HG03103 (cell line): ENCODE results near the gene PAIP2.
"Not testable (repeated sequence)": the region's sequence is repeated elsewhere in the genome, so short reads cannot be mapped to it uniquely, and the experiment has no call there.

Experiments
- ATAC-seq: cut with Tn5 transposase; IDR thresholded peaks from one replicate; pipeline ENCODE4 v1.9.1; 2021; ENCODE audit warnings: low read depth; ENCODE audit not compliant: unreplicated experiment

The PAIP2 gene, protein sequence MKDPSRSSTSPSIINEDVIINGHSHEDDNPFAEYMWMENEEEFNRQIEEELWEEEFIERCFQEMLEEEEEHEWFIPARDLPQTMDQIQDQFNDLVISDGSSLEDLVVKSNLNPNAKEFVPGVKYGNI

DNA sequence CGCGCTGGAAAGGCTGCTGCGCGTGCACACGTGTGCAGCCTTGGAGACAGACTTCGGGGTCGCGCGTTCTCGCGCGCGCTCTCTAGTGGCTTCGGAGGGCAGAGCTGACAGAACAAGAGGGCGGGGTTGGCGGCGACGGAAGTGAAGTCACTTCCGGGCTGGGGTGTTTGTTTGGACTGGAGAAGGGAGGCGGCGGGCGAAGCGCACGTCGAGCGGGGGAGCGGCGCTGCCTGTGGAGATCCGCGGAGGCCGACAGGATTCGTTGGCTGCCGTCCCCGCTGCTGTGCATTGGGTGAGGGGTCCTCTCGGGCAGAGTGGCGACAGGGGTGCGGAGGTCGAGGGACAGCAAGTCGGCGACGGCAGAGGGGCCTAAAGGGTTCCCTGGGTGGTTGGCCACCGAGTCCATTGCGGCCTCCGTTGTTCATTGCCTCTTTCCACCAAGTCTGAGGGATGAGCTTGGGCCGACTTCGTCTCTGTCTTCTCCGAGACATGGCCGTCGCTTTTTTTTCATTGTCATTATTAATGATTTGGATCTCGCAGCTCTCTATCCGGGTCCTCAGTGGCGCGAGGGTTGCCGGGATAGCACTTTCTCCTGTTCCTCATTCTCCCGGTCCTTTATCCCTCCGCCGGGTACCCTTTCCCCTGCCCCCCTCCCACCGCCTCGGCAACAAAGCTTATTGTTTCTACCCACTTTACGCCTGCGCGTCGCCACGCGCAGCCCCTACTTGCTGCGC is at the start of gene PAIP2:
TSS of gene PAIP2 (plus strand) at position 166 of the 734 bp plus-strand sequence. CDS start 21,931 bp downstream, outside the sequence.
- peak; percentile 91 for ATAC-seq

DNA sequence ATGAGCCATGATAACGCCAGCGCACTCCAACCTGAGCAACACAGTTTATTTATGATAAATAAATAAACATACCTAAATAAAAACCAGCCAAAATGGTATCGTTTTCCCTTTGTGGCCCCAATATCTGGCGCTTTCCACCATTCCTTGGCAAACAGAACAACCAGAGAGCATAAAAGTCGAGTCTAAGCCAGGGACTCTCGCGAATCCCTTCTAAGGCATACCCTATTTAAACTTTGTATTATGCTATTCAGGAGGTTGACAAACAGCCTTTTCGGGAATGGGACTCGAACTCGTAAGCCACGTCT is 48.5 kb upstream of the PAIP2 start:
- no peak for ATAC-seq

DNA sequence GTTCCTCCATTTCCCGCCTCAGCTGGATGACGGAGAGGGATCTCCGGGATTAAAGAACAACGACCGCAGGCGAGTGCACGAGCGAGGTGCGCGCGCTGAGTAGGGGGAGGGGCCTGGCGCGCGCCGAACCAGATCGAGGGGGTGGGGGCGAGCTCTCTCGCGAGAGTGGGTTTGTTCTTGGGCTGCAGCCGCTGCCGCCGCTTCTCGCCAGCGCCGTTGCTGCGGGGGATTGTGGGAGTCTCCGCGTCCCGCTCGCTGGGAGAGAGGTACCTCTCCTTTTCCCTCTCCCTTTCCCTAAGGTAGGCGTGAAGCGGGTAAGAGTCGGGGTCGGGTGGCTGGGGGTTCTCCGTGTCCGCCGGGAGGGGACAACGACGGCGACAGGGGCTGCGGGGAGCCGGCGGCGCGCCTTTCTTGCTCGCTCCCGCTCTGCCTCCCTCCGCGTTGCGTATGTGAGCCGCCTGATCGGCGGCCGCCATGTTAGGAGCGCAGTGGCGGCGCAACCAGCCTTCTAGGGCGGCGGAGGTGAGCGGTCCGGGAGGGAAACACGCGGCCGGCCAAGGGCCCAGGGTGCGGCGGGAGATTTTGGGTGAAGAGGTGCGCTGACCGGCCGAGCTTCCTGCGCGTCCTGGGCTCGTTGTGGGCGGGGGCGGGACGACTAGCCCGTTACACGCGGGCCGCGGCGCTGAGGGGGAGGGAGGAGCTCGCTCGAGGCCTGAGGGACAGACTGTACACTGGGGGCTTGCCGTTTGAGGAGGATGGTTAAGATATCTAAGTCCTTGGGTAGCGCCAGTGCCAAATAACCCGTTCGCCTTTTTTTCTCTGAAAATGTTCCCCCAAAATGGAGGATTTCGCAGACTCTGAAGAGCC is 47.9 kb upstream of the PAIP2 start, which contains the start of gene MATR3:
TSS of gene MATR3 (plus strand) at position 234 of the 867 bp plus-strand sequence. CDS start 13,676 bp downstream, outside the sequence.
- peak; percentile 66 for ATAC-seq

DNA sequence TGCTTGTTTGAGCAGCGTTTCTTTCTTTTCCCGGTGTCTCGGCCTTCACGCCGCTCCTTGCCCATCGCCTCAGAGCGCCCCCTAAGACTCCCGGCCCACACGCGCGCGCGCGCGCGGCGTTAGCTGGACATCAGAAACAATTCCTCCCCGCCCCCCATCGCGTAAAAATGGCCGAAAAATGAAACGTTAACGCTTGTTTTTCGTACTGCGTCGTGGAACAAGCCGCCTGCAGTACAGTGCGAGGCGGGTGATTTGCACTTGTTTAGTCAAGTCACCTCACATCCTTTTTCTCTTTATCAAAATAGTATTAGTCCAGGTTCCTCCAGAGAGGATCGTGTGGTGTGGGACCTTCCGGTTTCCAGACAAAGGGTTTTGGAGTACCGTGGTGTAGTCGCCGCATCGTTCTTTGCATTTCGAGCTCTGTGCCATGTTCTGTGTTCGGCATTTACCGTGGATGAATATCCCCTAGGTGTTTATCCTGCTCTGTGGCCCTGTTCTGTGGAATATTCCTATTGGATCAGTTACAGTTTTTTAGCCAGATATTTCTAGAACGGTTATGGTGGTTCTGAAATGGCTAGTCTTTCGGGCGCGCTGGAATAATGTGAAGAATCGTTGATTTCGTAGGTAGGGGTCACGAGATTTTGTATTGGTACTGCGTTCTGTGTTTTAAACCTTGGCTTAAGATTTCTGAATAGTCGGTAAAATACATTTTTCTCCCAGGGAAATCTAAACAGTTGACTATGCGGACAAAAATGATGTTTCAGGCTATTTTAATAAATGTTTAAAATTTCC is 47.1 kb upstream of the PAIP2 start:
- peak; percentile 29 for ATAC-seq

DNA sequence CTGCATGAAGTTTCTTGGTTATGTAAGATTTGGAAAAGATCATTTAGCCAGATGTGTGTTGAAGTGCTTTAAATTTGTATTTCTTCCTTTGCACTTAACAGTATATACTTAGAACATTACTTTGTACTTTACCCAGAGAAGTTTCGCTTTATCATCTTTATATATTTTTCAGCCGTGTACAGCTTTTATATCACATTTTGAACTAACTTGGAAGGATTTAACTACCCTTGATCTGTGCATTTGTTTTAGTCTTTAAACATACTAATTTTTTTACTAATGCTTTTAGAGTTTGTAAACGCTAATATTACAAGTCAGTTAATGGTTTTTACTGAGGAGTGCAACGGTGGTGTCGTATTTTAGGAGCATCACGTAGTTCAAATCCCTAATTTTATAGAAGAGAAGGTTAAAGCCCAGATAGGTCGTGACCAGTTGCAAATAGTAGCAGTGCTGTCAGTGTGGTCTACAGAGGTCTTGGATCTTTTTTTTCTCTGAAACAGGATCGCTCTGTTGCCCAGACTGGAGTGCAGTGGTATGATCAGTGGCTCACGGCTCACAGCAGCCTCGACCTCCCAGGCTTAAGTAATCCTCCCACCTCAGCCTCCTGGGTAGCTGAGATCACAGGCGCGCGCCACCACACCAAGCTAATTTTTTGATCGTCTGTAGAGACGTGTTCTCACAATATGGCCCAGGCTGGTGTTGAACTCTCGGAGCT is 46.2 kb upstream of the PAIP2 start:
- no peak for ATAC-seq

DNA sequence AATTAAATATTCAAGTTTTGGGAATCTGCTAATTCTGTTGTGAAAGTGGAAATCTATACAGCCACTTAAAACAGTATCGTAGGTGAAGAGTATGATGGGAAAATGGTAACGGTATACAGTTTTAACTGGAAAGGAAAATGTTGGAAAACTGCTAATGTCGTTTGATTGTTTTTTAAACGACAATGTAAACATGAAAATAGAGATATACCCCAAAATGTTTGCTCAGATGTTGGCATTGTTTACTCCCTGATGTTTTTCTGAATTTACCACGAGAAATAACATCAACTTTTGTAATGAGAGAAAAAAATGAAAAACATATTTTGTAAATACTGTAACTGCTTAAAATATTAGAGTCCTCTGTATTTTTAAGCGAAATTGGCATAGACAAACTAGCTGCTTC is 45.5 kb upstream of the PAIP2 start:
- ATAC-seq: no peak

DNA sequence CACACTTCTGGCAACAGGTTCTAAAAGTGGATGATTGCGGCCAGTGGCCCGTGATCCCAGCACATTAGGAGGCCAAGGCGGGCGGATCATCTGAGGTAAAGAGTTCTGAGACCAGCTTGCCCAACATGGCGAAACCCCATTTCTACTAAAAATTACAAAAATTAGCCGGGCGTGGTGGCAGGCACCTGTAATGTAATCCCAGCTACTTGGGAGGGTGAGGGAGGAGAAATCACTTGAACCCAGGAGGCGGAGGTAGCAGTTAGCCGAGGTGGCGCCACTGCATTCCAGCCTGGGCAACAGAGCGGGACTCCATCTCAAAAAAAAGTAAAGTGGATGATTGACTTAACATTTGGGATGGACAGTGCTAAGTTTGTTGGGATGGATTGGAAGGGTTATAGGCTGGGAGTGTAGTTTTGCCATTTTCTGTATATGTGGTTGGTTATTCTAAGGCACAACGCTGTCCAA is 44.8 kb upstream of the PAIP2 start:
- ATAC-seq: no peak

DNA sequence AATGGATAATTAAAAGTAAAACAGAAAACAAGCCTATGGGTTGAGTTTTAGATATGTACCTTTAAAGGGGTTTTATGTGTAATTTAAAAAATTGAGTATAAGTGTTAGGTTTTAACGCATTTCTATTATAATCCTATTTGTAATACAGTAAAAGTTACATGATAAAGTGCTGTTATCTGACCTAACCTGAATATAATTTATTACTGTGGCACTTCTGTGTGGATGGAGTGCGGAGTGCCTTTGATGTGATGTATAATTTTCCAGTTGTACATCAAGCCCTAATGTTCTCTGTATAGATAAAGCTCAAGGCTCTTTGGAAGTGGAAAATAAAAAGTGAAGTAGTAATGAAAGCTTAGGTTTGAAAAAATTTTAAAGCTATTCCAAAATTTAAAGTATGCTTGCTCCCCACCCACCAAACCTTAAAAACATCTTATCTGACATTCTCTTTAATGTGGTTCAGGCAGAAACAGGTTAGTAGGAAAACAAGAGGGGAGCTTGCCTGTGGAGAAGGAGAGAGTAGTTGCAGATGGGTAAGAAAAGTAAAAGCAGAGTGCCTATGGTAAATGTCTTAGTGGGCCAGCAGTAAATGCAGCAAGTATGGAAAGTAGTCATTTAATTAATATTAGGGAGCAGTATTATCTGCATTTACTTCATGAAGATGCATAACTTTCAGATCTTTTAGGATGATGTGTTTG is 44.1 kb upstream of the PAIP2 start:
- ATAC-seq: no peak

DNA sequence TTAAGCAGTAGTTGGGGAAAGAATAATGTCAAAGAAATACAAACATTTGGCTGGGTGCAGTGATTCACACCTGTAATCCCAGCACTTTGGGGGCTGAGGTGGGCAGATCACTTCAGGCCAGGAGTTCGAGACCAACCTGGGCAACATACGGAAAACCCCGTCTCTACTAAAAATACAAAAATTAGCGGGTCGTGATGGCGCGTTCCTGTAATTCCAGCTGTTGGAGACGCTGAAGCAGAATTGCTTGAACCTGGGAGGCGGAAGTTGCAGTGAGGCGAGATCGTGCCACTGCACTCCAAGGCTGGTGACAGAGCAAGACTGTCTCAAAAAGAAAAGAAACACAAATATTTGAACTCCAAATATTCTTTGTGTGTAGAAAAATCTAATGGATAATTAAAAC is 43.4 kb upstream of the PAIP2 start:
- no peak for ATAC-seq

DNA sequence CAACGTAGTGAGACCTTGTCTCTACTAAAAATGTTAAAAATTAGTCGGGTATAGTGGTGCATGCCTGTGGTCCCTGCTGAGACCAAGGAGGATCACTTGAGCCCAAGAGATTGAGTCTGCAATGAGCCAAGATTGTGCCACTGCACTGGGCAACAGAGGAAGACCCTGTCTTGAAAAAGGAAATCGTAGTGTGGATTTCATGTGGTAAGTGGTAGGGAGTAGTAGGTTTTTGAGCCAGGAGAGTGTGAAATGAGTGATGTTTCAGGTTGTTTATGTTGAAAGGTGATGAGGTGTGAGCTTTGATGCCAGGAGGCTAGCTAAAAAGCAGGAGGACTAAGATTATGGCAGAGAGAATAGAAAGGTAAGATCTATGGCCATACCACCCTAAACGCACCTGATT is 42.2 kb upstream of the PAIP2 start:
- no peak for ATAC-seq

DNA sequence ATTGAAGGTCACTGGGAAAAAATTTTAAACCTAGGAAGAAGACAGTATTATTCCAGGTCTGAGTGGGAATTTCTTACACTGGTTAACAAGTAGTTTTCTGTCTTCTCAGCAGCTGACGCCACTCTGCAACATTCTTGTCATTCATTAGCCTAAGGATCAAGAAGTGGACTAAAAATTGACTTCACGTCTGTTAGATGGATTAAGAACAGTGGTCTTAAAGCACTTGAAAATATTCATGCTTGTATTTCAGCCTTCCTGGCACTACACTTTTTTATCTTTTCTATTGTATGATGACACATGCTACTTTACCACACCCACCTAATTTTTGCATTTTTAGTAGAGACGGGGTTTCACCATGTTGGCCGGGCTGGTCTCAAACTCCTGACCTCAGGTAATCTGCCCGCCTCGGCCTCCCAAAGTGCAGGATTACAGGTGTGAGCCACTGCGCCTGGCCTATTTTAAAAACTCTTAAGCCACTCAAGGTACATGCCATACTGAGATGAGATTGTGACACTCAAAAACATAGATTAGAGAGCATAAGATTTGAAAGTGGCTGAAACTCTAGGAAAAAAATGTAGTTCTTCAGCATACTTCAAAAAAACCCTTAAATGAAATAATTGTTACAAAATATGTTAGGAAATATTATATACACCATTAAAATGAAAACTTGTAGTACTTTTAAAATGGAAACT is 39.7 kb upstream of the PAIP2 start:
- ATAC-seq: no peak

DNA sequence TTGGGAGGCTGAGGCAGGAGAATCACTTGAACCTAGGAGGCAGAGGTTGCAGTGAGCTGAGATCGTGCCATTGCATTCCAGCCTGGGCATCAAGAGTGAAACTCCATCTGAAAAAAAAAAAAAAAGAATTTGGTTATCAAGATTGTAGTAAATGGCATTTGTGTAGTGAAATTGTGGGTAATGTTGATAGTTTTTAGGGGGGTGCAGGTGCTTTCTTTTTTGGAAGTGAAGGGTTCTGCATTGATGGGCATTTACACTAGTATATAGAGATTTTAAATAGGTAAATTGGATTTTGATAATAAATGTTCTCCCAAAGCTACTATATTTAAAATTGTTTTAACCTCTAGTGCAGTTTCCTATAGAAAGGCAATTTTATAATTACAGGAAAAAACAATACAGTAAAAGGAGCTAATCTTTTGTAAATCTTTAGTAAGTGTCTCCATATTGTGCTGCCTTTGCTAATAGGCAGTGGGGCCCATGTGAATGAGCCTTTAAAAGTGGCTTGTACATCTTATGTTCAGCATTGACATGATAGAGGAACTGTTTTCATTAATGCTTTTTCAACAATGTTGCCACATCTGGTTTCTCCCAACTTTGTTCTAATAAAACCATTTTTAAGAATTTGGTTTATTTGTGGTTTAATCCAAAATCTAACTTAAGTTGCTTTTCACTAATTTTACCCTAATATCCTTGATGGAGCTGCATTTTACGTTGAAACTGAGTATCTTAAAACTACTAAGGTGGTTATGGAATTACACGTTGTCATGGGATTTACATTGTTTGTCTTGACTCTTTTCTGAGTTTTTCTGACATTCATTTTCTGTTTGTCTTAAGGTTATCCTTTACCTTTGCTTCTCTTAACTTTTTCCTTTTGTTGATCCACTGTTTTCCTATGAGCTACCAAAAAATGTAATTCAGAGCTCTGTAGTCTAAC is 37.0 kb upstream of the PAIP2 start:
- no peak for ATAC-seq

DNA sequence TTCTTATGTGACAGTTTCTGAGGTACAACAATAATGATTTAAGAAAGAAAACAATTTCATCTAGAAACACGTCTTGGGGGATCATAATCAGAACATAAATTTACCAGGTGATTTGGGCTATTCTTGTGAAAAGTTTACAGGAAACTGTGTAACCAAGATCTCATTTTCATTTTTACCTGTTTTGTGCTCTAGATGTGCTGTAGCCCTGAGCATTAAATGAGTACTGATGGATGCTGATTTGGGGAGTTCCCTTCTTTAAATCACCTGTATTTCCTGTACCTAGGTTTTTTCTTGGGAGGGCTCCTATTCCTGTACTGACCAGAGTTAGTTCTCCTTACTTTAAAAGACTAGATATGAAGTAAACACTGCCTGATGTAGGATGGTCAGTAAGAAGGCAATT is 35.5 kb upstream of the PAIP2 start:
- ATAC-seq: no peak

DNA sequence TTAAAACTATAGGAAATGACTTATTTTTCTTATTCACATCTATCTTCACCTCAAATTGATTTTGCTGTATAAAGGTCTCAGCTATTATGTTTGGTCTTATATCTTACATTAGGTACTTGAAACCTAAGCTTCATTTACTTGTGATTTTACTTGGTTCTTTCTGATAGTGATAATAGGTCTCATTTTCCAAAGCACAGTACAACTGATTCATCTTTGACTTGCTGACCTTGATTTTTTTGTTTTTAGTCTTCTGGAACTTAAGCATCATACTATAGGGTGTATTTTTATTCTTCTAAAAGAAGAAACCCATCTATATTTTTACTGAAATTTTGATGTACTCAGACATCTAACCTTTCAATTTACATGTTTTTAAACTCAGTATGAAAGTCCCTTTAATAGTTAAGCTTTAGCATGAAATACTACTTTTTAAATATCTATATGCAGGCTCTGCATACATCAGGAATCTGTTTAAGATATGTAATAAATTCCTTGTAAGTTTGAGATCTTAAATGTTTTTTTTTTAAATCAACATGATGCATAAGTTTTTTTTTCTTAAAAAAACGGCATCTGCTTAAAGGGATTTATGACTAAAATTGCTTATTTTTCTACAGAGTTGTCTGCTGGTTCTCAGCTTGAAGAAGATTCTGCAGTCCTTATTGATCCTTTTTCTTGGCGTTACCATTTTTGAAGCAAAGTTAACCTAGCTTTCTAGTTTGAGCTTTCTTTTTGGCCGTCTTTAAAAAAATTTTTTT is 34.9 kb upstream of the PAIP2 start:
- no peak for ATAC-seq

DNA sequence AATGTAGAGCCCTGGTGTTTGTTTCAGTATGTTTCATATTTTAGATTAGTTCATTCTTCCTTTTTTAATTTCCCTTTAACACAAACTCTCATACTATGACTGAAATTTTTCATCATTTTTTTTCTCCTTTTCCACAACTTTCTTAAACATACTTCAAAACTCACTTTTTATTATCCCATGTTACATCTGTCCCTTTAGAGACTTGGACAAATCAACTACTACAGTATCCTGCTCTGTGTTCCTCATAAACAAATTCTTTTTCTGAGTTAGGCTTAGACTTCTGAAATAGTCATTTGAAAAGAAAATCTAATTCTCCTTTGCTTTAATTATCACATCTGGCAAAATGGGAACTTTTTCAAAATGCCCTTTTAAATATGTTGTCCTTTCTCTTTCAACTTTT is 32.9 kb upstream of the PAIP2 start:
- ATAC-seq: no peak

DNA sequence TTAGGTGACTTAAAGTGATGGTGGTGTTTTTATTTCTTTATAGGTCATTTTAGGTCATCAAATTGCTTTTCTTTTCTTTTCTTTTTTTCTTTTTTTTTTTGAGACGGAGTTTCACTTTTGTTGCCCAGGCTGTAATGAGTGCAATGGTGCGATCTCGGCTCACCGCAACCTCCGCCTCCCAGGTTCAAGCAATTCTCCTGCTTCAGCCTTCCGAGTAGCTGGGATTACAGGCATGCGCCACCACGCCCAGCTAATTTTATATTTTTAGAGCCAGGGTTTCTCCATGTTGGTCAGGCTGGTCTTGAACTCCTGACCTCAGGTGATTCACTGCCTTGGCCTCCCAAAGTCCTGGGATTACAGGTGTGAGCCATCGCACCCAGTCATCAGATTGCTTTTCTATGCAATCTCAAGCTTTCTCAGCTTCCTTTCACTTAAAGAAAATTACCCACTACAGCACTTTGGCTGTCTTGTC is 30.9 kb upstream of the PAIP2 start:
- ATAC-seq: not testable (repeated sequence)

DNA sequence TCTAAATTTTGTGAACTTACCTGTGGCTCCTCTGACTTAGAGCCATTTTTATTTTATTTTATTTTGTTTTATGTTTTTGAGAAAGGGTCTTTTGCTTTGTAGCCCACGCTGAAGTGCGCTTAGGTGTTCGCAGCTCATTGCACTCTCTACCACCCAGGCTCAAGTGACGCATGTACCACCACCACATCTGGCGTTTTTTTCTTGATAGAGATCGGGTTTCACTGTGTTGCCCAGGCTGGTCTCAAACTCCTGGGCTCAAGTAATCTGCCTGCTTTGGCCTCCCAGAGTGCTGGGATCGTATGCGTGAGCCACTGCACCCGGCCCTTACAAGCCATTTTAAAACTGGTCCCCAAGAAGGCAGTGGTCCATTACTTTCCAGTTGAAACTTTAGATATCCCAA is 29.6 kb upstream of the PAIP2 start:
- no peak for ATAC-seq
